ENCODE data around the gene ZMYND8.

The ZMYND8 gene

GRCh38 chr20:47354714-47355488, 1.6 kb downstream of the ZMYND8 start:
- DNase-seq (ENCODE audit: low read depth in 1 of 2, low spot score in 1 of 2), result no peak

GRCh38 chr20:47354464-47354713, 2.1 kb downstream of the ZMYND8 start:
- no peak for DNase-seq (ENCODE audit: low read depth in 1 of 2, low spot score in 1 of 2)

- no peak for DNase-seq (ENCODE audit: low read depth in 1 of 2, low spot score in 1 of 2)
These were observed 2.6 kb downstream of the ZMYND8 start for GRCh38 chr20:47353692-47354463.

- no peak for DNase-seq (ENCODE audit: low read depth in 1 of 2, low spot score in 1 of 2)
These were observed 3.2 kb downstream of the ZMYND8 start for GRCh38 chr20:47353239-47353691.

GRCh38 chr20:47352332-47353238, 3.9 kb downstream of the ZMYND8 start:
- DNase-seq (ENCODE audit: low read depth in 1 of 2, low spot score in 1 of 2), result no peak

GRCh38 chr20:47351643-47352331, 4.7 kb downstream of the ZMYND8 start:
- no peak for DNase-seq (ENCODE audit: low read depth in 1 of 2, low spot score in 1 of 2)

GRCh38 chr20:47350691-47351545, 5.6 kb downstream of the ZMYND8 start:
- DNase-seq (ENCODE audit: low read depth in 1 of 2, low spot score in 1 of 2), result no peak

GRCh38 chr20:47350181-47350550, 6.3 kb downstream of the ZMYND8 start:
- DNase-seq (ENCODE audit: low read depth in 1 of 2, low spot score in 1 of 2), result no peak

GRCh38 chr20:47349365-47350180, 6.9 kb downstream of the ZMYND8 start:
- DNase-seq (ENCODE audit: low read depth in 1 of 2, low spot score in 1 of 2), result no peak

GRCh38 chr20:47348539-47349142, 7.9 kb downstream of the ZMYND8 start:
- DNase-seq (ENCODE audit: low read depth in 1 of 2, low spot score in 1 of 2), result no peak

- no peak for DNase-seq (ENCODE audit: low read depth in 1 of 2, low spot score in 1 of 2)
These were observed 8.7 kb downstream of the ZMYND8 start for GRCh38 chr20:47347661-47348435.

- no peak for DNase-seq (ENCODE audit: low read depth in 1 of 2, low spot score in 1 of 2)
These were observed 10.3 kb downstream of the ZMYND8 start for GRCh38 chr20:47346172-47346571.

- no peak for DNase-seq (ENCODE audit: low read depth in 1 of 2, low spot score in 1 of 2)
These were observed 11.3 kb downstream of the ZMYND8 start for GRCh38 chr20:47345214-47345613.

GRCh38 chr20:47343007-47343472, 13.5 kb downstream of the ZMYND8 start:
- DNase-seq (ENCODE audit: low read depth in 1 of 2, low spot score in 1 of 2), result no peak

GRCh38 chr20:47338131-47338628, 18.3 kb downstream of the ZMYND8 start:
- DNase-seq (ENCODE audit: low read depth in 1 of 2, low spot score in 1 of 2), result no peak

- no peak for DNase-seq (ENCODE audit: low read depth in 1 of 2, low spot score in 1 of 2)
These were observed 19.1 kb downstream of the ZMYND8 start for GRCh38 chr20:47337413-47337812.

- DNase-seq (ENCODE audit: low read depth in 1 of 2, low spot score in 1 of 2), result no peak
These were observed 20.3 kb downstream of the ZMYND8 start for GRCh38 chr20:47336129-47336754.

Data from stimulated activated CD4-positive, alpha-beta T cell treated with anti-CD3 and anti-CD28 coated beads, Interleukin-15, amount 100 ng/mL, for 1 hour (primary cell).